GM18507 (cell line): Measurements from ENCODE around the gene GSKIP.

Experiments used
- DNase-seq: peaks from one replicate; pipeline ENCODE4 v3.0.0; 2011; ENCODE audit warnings: low read depth; ENCODE audit not compliant: insufficient read length; ENCODE audit errors: extremely low spot score
- FAIRE-seq: peaks from 2 replicates; lab custom pipeline; 2011; peaks lifted over from hg19 to GRCh38; lab: Jason Lieb, UNC

Gene GSKIP

GRCh38 chr14:96409701-96410100 is 46.4 kb downstream of the GSKIP start:
- FAIRE-seq: no peak

GRCh38 chr14:96410119-96410518 is 46.8 kb downstream of the GSKIP start:
- FAIRE-seq: no peak
- DNase-seq: no peak

More at GRCh38 chr14:96409701-96410100, 46.4 kb downstream of the GSKIP start:
- DNase-seq: no peak

GRCh38 chr14:96413526-96413925 is 50.2 kb downstream of the GSKIP start:
- FAIRE-seq: no peak
- no peak for DNase-seq

GRCh38 chr14:96415559-96415958 is 52.2 kb downstream of the GSKIP start:
- DNase-seq: no peak
- no peak for FAIRE-seq

GRCh38 chr14:96416292-96416691 is 53.0 kb downstream of the GSKIP start:
- no peak for FAIRE-seq
- no peak for DNase-seq

- FAIRE-seq (no peak), DNase-seq (no peak)
Observed at GRCh38 chr14:96417254-96417653, 53.9 kb downstream of the GSKIP start.

GRCh38 chr14:96418075-96418474 is 54.7 kb downstream of the GSKIP start:
- no peak for FAIRE-seq

GRCh38 chr14:96421236-96421635 is 57.9 kb downstream of the GSKIP start:
- no peak for FAIRE-seq
- DNase-seq: no peak

More at GRCh38 chr14:96418075-96418474, 54.7 kb downstream of the GSKIP start:
- no peak for DNase-seq

- DNase-seq (no peak), FAIRE-seq (no peak)
Observed at GRCh38 chr14:96422992-96423391, 59.7 kb downstream of the GSKIP start.

GRCh38 chr14:96423446-96424108 is 60.3 kb downstream of the GSKIP start:
- DNase-seq: no peak
- no peak for FAIRE-seq

- FAIRE-seq: peak; percentile 88
Observed at GRCh38 chr14:96424109-96424989, 61.0 kb downstream of the GSKIP start.

GRCh38 chr14:96434040-96434439 is 70.7 kb downstream of the GSKIP start:
- DNase-seq (no peak), FAIRE-seq (no peak)

More at GRCh38 chr14:96424109-96424989, 61.0 kb downstream of the GSKIP start:
- DNase-seq: peak; percentile 22
